NB4 (cell line): ENCODE data around the gene ILF2.

Experiments
- CTCF ChIP-seq: IDR thresholded peaks from one replicate; pipeline ENCODE4 v1.5.1; 2012; ENCODE audit warnings: low read depth, low read length
- MAX ChIP-seq: IDR thresholded peaks from 2 replicates; pipeline ENCODE4 v1.6.1; 2011; ENCODE audit warnings: low read depth, low read length
- MYC ChIP-seq: IDR thresholded peaks from 2 replicates; pipeline ENCODE4 v1.6.1; 2011; ENCODE audit warnings: low read depth, low read length
- POLR2A ChIP-seq: IDR thresholded peaks from 2 replicates; pipeline ENCODE4 v1.6.1; 2011; ENCODE audit warnings: mild to moderate bottlenecking; ENCODE audit not compliant: insufficient read length; ENCODE audit errors: extremely low read depth

- TF ChIP-seq CTCF (no peak), POLR2A (no peak), MAX (no peak), MYC (no peak)
Observed at GRCh38 chr1:153717330-153717729, 46.5 kb upstream of the ILF2 start.
